Right cardiac atrium (tissue), 5 donors: ENCODE measurements around the gene SCN7A. TPM values are rescaled to one million over a fixed set of nuclear protein-coding genes. Genes with fewer than 3 reads are reported as not detected.
"Not testable (repeated sequence)": the region's sequence is repeated elsewhere in the genome, so short reads cannot be mapped to it uniquely, and the experiment has no call there.

Source experiments
- ATAC-seq, 2 donors: fragments of 200-7000 bp; cut with Tn5 transposase; one replicate each; pipeline versions ENCODE4 v1.8.0 to v1.9.1; 2020; ENCODE audit warnings: moderate library complexity in 2 of 2, mild to moderate bottlenecking in 1 of 2
- DNase-seq, 3 donors: peaks; one replicate each; pipeline ENCODE4 v3.0.0-alpha.2; 2020
- H3K27ac ChIP-seq: one replicate; pipeline ENCODE4 v1.5.1; 2013; ENCODE audit warnings: mild to moderate bottlenecking, low read length, control low read depth, moderate library complexity
- H3K27me3 ChIP-seq: one replicate; pipeline ENCODE4 v1.6.1; 2013; ENCODE audit not compliant: control insufficient read depth, insufficient read depth
- H3K4me1 ChIP-seq: one replicate; pipeline ENCODE4 v1.6.1; 2013; ENCODE audit warnings: low read length; ENCODE audit not compliant: control insufficient read depth, insufficient read depth
- H3K4me3 ChIP-seq: one replicate; pipeline ENCODE4 v1.5.1; 2013; ENCODE audit warnings: low read length, control low read depth
- H3K9me3 ChIP-seq: one replicate; pipeline ENCODE4 v1.6.1; 2013; ENCODE audit warnings: low read length; ENCODE audit not compliant: control insufficient read depth
- WGBS: extraction: QIAGEN DNeasy Blood & Tissue Kit; methylation state at CpG from one replicate; pipeline ENCODE4 v1.1.7; 2013; 5-methylcytosine and 5-hydroxymethylcytosine counted together
- intact Hi-C, 4 donors: fragments of 100-400 bp; cut with DNase I; formaldehyde crosslinking; loops; one replicate each; pipeline versions ENCODE4 v1.11.0 to v1.14.0; 2022 to 2023
- polyA plus RNA-seq: library from polyadenylated mRNA; stranded (reverse); fragments of 200-250 nt; gene quantifications from one replicate; pipeline ENCODE4 v1.2.3, GENCODE V29; 2013
- total RNA-seq, 4 donors: library from RNA; stranded (reverse); fragmentation: NEBNext Ultra II Directional; extraction: Animal tissue kit (Norgen Biotek cat#: 25700); gene quantifications; one replicate each; pipeline ENCODE4 v1.2.1, GENCODE V29; 2021
- donor health status: healthy with polysubstance abuse.
- donor health status: DM: no; HTN: yes; CAD: no.
- donor health status: DM: no; HTN: no; CAD: no.
- donor health status: DM: no; HTN: yes; CAD: no; lungs with severe emphysema.
- donor health status: DM: yes; HTN: yes; CAD: no.

SCN7A gene
- total and polyA plus RNA-seq, 5 donors, result 9.4 to 28.5 (median 23.0) TPM

DNA sequence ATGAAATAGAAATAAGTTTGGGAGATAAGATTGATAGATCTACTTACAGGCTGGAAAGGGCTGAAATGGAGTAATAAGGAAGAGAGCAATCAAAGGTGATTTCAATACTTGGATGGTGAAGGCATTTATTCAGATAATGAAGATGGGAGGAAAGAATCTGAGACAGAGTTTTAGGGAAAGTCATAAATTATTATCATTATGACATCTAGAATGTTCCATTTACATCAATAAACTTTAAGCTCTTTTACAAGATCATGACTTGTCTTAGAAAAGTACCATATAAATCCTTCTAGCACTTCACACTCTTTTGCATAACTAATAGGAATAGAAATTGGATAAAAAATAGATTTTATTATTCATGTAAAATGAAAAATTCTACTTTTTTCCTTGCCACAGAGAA is 120.5 kb downstream of the SCN7A start:
- DNase-seq, result no peak
- no peak overlapping the region for H3K4me3 ChIP-seq
- H3K9me3 ChIP-seq, result no peaks in the 10 kb centered on the region
- intact Hi-C loops, result no loop called here
- no peaks in the 10 kb centered on the region for H3K4me1 ChIP-seq
- no peaks in the 10 kb centered on the region for H3K27me3 ChIP-seq
- no peak for ATAC-seq
- no peak overlapping the region for H3K27ac ChIP-seq

- DNase-seq (no peak), ATAC-seq (no peak)
- H3K9me3 ChIP-seq, result no peaks in the 10 kb centered on the region
- no peak overlapping the region for H3K4me3 ChIP-seq
- 44% methylated on average over 2 of the region's 2 CpGs for WGBS
- H3K27ac ChIP-seq, result no peak overlapping the region
- H3K4me1 ChIP-seq, result no peaks in the 10 kb centered on the region
- intact Hi-C loops, result no loop called here
- H3K27me3 ChIP-seq, result no peaks in the 10 kb centered on the region
Measured at GRCh38 chr2:166373105-166373504, 120.9 kb downstream of the SCN7A start.

GRCh38 chr2:166372046-166372445 is 122.0 kb downstream of the SCN7A start:
- intact Hi-C loops, result no loop called here
- H3K4me1 ChIP-seq, result no peaks in the 10 kb centered on the region
- H3K9me3 ChIP-seq, result no peaks in the 10 kb centered on the region
- DNase-seq, result no peak
- ATAC-seq, result no peak
- WGBS, result 84% methylated on average over 2 of the region's 2 CpGs
- H3K27ac ChIP-seq, result no peak overlapping the region
- no peaks in the 10 kb centered on the region for H3K27me3 ChIP-seq
- no peak overlapping the region for H3K4me3 ChIP-seq

- Histone ChIP-seq H3K27me3 (no peaks in the 10 kb centered on the region), H3K9me3 (no peaks in the 10 kb centered on the region), H3K27ac (no peak overlapping the region), H3K4me3 (no peak overlapping the region), H3K4me1 (no peaks in the 10 kb centered on the region)
- WGBS, result 69% methylated on average over 6 of the region's 6 CpGs
- DNase-seq (no peak), ATAC-seq (no peak)
- intact Hi-C loops, result no loop called here
Measured at GRCh38 chr2:166365803-166366420, 128.1 kb downstream of the SCN7A start.

DNA sequence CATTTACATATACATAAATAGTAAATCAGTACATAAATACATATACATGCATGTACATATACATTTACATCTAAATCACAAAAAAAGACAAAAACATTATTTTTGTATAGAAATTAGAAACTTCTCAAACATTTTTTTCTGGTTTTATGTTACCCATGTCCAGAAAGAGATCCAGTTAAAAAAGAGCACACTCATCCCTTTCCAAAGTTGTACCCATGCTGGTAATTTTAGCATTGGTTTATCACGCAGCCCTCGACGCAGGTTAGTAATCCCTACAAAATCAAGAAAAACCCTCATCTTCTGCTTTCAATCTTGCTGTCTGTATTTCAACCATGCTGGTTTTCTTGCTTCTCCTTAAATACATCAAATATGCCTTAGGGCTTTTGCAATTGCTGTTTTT is 128.8 kb downstream of the SCN7A start:
- H3K27me3 ChIP-seq, result no peaks in the 10 kb centered on the region
- WGBS, result 88% methylated on average over 3 of the region's 3 CpGs
- no peak overlapping the region for H3K4me3 ChIP-seq
- intact Hi-C loops, result no loop called here
- H3K9me3 ChIP-seq, result no peaks in the 10 kb centered on the region
- DNase-seq (no peak), ATAC-seq (no peak)
- no peaks in the 10 kb centered on the region for H3K4me1 ChIP-seq
- no peak overlapping the region for H3K27ac ChIP-seq

GRCh38 chr2:166364476-166365161 is 129.4 kb downstream of the SCN7A start:
- intact Hi-C loops, result no loop called here
- H3K27me3 ChIP-seq, result no peaks in the 10 kb centered on the region
- ATAC-seq, result no peak
- WGBS, result 91% methylated on average over 9 of the region's 9 CpGs
- H3K27ac ChIP-seq, result no peak overlapping the region
- H3K4me3 ChIP-seq, result no peak overlapping the region
- H3K4me1 ChIP-seq, result no peaks in the 10 kb centered on the region
- H3K9me3 ChIP-seq, result no peaks in the 10 kb centered on the region
- no peak for DNase-seq

DNA sequence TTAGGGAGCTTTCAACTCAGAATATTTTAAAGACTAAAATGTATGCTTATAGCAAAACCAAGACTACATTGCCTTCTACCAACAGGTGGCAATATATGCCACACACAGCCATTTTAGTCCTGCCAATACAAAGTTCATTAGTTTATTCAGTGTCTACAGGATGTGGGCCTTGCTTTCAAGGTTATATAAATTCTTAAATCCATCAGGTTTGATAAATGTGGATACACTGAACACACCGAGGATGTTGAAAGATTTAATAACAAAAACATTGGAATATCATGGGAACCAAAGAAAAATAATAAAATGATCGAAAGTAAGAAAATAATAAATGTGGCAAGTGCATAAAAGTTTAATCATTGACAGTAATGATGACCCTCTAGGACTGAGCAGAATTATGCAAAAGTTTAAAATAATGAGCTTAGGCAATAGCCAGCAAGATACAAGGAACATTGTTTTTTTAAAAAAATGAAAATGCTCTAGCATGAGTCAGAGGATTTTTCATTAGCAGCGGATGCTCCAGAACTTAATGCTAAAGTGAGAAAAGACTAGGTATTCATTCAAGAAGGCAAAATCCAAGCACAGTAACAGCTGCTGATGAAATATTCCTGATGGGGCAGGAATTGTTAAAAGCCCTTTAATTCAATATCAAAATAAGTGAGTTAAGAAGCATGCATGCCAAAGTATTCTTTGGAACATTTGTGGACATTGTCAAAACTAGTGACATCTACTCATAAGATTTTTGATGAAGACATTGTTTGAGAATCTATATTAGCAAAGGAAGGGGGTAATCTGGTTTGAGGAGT is 132.5 kb downstream of the SCN7A start:
- Histone ChIP-seq H3K4me3 (no peak overlapping the region), H3K9me3 (no peaks in the 10 kb centered on the region), H3K27ac (no peak overlapping the region), H3K27me3 (no peaks in the 10 kb centered on the region), H3K4me1 (no peaks in the 10 kb centered on the region)
- intact Hi-C loops, result no loop called here
- no peak for ATAC-seq
- WGBS, result 75% methylated on average over 3 of the region's 3 CpGs
- DNase-seq, result no peak

DNA sequence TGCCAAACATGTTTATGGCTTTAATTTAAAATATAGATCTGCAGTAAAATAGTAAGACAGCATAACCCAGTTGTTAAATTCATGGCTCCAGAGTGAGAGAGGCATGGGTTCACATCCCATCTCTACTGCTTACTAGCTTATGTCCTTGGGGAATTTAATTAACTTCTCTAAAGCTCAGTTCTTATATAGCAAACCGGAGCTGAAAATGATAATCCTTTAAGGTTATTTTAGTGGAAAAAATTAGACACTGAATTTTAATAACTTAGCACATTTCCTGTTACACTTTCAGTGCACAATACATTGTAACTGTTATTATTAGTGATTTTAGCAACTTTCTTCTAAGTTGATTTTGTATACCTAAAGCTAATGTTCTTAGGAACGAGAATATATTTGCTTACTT is 133.1 kb downstream of the SCN7A start:
- Histone ChIP-seq H3K9me3 (no peaks in the 10 kb centered on the region), H3K27ac (no peak overlapping the region), H3K4me1 (no peaks in the 10 kb centered on the region), H3K4me3 (no peak overlapping the region), H3K27me3 (no peaks in the 10 kb centered on the region)
- intact Hi-C loops, result no loop called here
- ATAC-seq (no peak), DNase-seq (no peak)
- WGBS, result 52% methylated on average over 2 of the region's 2 CpGs

DNA sequence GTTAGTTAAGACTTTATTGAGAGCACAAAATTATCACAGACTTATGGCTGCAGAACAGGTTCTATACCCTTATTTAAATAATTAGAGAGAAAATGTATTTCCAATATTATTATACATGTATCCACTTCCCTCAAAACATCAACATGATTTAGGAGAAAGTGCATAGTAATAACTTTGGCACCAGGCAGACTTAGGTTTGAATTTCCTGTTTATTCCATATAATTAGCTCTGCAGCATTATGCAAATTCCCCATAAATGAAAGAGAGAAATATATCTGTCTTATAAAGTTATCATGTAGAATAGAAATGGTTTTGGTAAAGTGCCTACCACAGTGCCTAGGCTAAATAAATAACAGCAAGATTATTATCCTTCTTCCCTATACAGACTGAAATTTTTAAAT is 133.6 kb downstream of the SCN7A start:
- no peak overlapping the region for H3K4me3 ChIP-seq
- no peak for ATAC-seq
- intact Hi-C loops, result no loop called here

DNA sequence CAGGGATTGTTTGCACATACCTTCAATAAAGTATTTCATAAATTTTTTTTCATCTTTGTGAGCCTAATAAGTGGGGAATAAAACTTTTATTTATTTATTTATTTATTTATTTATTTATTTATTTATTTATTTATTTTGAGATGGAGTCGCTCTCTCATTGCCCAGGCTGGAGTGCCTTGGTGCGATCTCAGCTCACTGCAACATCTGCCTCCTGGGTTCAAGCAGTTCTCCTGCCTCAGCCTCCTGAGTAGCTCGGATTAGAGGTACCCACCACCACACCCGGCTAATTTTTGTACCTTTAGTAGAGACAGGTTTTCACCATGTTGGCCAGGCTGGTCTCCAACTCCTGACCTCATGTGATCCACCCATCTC is 136.1 kb downstream of the SCN7A start:
- H3K27ac ChIP-seq, H3K4me1 ChIP-seq, intact Hi-C loops, ATAC-seq, DNase-seq, H3K9me3 ChIP-seq, H3K27me3 ChIP-seq, H3K4me3 ChIP-seq: not testable (repeated sequence)
- WGBS, result 98% methylated on average over 4 of the region's 4 CpGs

More for the DNA sequence above, 133.6 kb downstream of the SCN7A start:
- Histone ChIP-seq H3K27me3 (no peaks in the 10 kb centered on the region), H3K9me3 (no peaks in the 10 kb centered on the region), H3K27ac (no peak overlapping the region), H3K4me1 (no peaks in the 10 kb centered on the region)
- DNase-seq, result no peak

- Histone ChIP-seq H3K27ac (no peak overlapping the region), H3K27me3 (no peaks in the 10 kb centered on the region), H3K9me3 (no peaks in the 10 kb centered on the region), H3K4me3 (no peak overlapping the region), H3K4me1 (no peaks in the 10 kb centered on the region)
- DNase-seq (no peak), ATAC-seq (no peak)
- 86% methylated on average over 7 of the region's 7 CpGs for WGBS
- intact Hi-C loops, result no loop called here
Measured at GRCh38 chr2:166357068-166357949, 136.7 kb downstream of the SCN7A start.
